Activated T-cell treated with anti-CD3 and anti-CD28 coated beads, Interleukin-2, amount 50 U/mL, for 4 hours (primary cell): ENCODE measurements around the gene FILIP1L. TPM values are rescaled to one million over a fixed set of nuclear protein-coding genes. Genes with fewer than 3 reads are reported as not detected.

ENCODE experiments used
- ATAC-seq, 2 donors: fragments of 200-7000 bp; cut with Tn5 transposase; one replicate each; pipeline ENCODE4 v1.10.0; 2021
- DNase-seq: peaks from one replicate; pipeline ENCODE4 v3.0.0-alpha.2; 2020
- H3K27me3 Mint-ChIP-seq: one replicate; pipeline ENCODE4 v1.8.0; 2021; ENCODE audit warnings: low read depth, mixed read lengths
- H3K36me3 Mint-ChIP-seq: one replicate; pipeline ENCODE4 v1.8.0; 2022; ENCODE audit warnings: mixed read lengths; ENCODE audit not compliant: insufficient read depth
- H3K4me1 Mint-ChIP-seq: one replicate; pipeline ENCODE4 v1.8.0; 2021; ENCODE audit warnings: low read depth, mixed read lengths
- H3K4me3 Mint-ChIP-seq: one replicate; pipeline ENCODE4 v1.8.0; 2021; ENCODE audit warnings: mild to moderate bottlenecking, moderate library complexity, mixed read lengths
- H3K9me3 Mint-ChIP-seq: one replicate; pipeline ENCODE4 v1.8.0; 2021; ENCODE audit warnings: mixed read lengths
- total RNA-seq, 3 donors: library from RNA; stranded (reverse); gene quantifications; one replicate each; pipeline ENCODE4 v1.2.1, GENCODE V29; 2021

FILIP1L gene
- total RNA-seq, 3 donors from 2014 or later, result 0.08 to 0.28 TPM; not detected in 1

DNA sequence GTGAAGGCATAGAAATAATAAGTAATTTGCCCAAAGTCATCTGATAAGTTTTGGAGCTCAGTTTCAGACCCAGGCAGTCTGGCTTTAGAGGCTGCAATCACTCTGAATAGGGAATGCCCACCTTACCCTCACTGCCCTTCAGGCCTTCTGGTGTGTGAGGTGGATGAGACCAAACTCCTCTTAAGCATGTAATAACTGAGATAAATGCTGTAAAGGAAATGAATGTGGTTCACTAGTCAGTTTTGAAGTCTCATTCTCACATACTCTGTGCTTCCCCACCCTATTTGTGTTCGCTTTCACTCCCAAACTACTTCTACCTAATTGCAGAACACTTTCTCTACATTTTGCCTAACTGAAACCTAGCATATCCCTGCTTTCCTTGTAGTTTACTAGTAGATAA, 144.1 kb downstream of the FILIP1L start:
- Mint-ChIP-seq H3K27me3 (no peaks in the 10 kb centered on the region), H3K4me3 (no peak overlapping the region), H3K4me1 (peaks cover 13% of the 10 kb centered on the region), H3K9me3 (no peaks in the 10 kb centered on the region), H3K36me3 (peaks cover 14% of the 10 kb centered on the region)
- no peak for DNase-seq
- no peak for ATAC-seq

DNA sequence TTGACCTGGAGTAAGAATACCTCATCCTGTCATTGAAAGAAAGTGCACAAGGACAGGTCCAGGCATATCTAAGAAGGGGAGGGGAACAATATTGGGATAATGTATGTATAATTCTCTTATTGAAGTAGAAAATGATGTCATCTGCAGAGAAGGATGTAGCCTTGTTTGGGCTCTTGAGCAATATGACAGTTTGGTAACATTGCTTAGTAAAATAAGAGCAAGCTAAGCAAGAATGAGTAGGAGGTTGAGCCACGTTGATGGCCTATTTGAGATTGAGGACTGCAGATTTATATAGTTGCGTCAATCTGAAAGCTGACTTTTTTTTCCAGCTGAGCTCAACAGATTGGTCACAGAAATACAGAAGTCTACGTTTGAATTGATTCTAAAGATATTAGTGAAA, 145.2 kb downstream of the FILIP1L start:
- no peak for ATAC-seq
- Mint-ChIP-seq H3K36me3 (peaks cover 12% of the 10 kb centered on the region), H3K27me3 (no peaks in the 10 kb centered on the region), H3K9me3 (no peaks in the 10 kb centered on the region), H3K4me1 (peaks cover 13% of the 10 kb centered on the region), H3K4me3 (no peak overlapping the region)
- DNase-seq, result no peak

DNA sequence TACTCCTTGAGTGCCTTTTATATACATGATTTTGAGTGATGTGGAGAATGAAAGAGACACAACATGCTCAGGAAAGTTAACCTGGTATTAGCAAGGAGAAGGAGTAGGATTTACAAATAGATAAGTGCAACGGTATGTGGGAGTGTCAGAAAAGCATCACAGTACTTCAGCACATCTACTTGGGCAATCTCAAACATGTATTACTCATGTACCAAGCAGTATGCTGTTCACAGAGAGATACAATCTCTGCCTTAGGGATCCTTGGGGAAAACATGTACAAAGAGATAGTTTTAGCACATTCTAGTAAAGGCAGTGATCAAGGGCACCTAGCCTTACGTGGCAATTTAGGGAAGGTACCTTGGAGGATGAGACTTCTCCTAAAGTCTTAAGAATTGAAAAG, 146.5 kb downstream of the FILIP1L start:
- H3K4me1 Mint-ChIP-seq, result peaks cover 13% of the 10 kb centered on the region
- no peaks in the 10 kb centered on the region for H3K9me3 Mint-ChIP-seq
- no peak for DNase-seq
- ATAC-seq, result no peak
- H3K4me3 Mint-ChIP-seq, result no peak overlapping the region
- H3K27me3 Mint-ChIP-seq, result no peaks in the 10 kb centered on the region
- H3K36me3 Mint-ChIP-seq, result peaks cover 13% of the 10 kb centered on the region

DNA sequence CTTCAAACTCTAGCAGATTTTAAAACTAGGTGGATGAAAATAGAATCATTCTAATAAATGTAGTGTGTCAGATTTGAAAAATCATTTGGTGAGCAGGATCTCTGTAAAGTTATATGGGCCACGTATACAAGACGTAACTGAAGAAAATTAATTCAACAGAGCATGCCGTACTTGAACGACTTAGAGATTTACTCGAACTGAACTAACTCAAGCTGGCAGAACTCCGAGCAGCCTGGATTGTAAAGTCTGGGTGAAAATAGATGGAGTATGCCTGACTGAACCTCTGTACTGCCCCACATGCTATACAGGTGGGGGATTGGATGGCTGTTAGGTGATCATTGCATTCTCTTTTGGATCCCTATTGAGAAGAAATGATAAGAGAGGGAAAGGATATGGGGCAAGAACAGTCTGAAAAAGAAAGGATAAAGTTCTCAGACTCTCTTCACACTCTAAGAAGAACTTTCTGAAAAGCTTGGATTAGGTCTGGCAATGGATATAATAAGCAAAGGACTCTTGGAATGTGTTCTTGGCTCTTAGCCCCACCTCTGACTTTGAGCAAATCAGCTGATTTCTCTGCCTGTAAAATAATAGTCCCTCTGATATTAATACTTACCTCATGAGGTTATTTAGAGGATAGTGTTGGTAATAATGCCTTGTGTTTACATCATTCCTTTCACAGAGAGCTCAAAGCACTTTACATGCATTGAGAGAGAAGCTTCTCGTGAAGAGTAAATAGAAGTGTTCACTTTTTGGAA, 147.5 kb downstream of the FILIP1L start:
- DNase-seq, result no peak
- Mint-ChIP-seq H3K4me1 (peaks cover 13% of the 10 kb centered on the region), H3K4me3 (no peak overlapping the region), H3K27me3 (no peaks in the 10 kb centered on the region), H3K9me3 (no peaks in the 10 kb centered on the region), H3K36me3 (peaks cover 13% of the 10 kb centered on the region)
- no peak for ATAC-seq

DNA sequence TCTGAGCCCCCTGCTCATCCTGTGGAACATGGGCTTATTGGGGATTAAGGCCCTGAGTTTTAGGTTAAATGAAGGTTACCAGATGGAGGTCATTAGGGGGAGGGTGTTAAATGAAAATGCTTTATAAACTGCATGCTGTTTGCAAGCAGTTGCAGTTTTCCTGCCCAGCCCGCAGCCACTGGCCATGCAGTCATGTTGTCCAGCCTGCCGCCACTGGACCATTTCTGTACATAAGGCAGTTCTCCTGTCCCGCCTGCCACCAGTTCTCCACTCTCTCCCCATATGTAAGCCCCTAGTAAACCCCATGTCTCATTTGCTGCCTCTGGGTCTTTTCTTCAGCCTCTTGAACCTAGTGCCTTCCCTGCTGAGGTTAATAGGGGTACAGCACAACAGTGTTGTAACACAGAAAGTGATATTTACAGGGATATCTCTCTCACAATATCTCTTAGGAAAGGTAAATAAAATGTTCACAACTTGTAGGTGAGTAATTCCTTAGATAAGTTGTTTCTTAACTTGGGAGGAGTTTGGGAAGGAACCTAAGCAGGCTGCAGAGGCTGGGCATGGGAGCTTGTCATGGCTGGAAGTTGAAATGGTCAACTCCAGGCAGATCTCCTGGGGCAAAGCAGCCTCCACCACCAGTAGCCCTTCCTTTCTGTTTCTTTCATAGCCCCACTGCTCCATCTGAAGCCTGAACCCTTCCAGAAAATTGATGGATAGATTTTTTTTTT, 148.5 kb downstream of the FILIP1L start:
- ATAC-seq (no peak), DNase-seq (no peak)
- H3K4me1 Mint-ChIP-seq, result peaks cover 13% of the 10 kb centered on the region
- H3K27me3 Mint-ChIP-seq, result no peaks in the 10 kb centered on the region
- peaks cover 15% of the 10 kb centered on the region for H3K36me3 Mint-ChIP-seq
- H3K4me3 Mint-ChIP-seq, result no peak overlapping the region
- no peaks in the 10 kb centered on the region for H3K9me3 Mint-ChIP-seq

DNA sequence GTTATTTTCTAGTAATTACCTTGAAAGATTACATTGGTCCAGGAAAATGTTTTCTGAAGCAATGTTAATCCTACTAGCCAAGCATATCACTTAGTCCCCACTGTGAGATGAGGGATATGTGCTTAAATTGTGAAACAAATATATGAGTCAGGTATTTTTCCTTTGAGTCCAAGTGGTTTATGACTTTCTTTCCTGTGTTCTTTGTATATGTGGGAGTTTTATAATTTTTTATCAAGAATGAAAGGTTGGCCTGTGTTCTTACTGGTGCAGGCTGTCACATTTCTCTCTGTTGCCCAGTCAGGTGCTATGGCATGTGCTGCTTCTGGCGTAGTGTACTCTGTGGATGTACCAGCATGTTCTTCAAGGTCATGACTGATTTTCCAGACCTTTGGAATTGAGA, 149.2 kb downstream of the FILIP1L start:
- ATAC-seq, result no peak
- peaks cover 15% of the 10 kb centered on the region for H3K36me3 Mint-ChIP-seq
- no peak overlapping the region for H3K4me3 Mint-ChIP-seq
- no peaks in the 10 kb centered on the region for H3K27me3 Mint-ChIP-seq
- no peaks in the 10 kb centered on the region for H3K9me3 Mint-ChIP-seq
- DNase-seq, result no peak
- H3K4me1 Mint-ChIP-seq, result peaks cover 13% of the 10 kb centered on the region

DNA sequence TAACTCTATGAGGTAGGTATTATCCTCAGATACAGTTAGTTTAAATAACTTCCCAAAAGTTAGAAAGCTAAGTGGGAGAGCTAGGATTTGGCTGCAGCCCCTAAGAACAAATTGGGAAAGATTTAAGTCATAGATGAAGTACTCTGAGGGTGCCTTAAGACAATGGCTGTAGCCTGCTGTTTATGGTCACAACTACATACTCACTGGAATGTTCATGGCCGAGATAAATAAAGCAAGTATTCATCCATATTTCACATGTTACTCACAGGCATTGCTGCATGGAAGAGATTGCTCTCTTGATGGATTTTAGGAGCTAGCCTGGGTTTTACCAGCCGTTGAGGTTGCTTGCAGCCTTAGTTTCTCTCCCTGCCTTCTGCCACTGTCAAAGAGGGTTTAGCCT, 151.6 kb downstream of the FILIP1L start:
- Mint-ChIP-seq H3K9me3 (no peaks in the 10 kb centered on the region), H3K36me3 (peaks cover 12% of the 10 kb centered on the region), H3K4me3 (no peak overlapping the region), H3K27me3 (no peaks in the 10 kb centered on the region), H3K4me1 (no peaks in the 10 kb centered on the region)
- ATAC-seq, result no peak
- DNase-seq, result no peak

DNA sequence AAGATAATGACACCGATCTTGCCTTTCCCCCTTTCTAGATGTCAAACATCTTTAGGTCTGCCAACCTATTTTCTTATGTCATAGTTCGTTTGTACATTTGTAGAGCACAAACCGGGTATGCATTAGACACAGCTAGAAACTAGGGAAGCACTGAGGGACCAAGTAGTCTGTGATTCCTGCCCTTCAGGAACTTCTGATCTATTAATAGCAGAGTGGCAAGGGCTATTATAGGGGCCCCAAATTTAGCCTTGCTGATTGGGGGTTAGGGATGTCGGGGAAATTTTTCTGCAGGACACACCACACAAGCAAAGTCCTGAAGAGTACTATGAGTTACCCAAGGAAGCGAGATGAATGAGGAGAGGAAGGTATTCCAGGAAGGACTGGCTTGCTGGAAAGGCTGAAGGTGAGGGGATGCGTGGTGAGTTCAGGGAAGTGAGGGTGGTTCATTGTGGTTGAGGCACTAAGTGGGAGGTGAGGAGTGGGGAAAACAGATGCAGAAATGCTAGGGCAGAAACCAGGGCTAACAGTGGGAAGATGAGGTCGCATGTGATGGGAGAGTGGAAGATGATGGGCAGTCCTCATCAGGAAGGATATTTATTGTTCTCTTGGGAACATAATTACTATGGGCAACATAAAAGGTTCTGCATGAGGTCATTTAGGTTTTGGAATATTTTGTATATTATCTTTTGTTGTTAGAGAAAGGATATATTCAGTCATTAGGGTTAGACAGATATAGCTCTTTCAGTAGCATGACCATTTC, 152.4 kb downstream of the FILIP1L start:
- Mint-ChIP-seq H3K36me3 (peaks cover 7% of the 10 kb centered on the region), H3K4me1 (no peaks in the 10 kb centered on the region), H3K9me3 (no peaks in the 10 kb centered on the region), H3K4me3 (no peak overlapping the region), H3K27me3 (no peaks in the 10 kb centered on the region)
- DNase-seq (no peak), ATAC-seq (no peak)

DNA sequence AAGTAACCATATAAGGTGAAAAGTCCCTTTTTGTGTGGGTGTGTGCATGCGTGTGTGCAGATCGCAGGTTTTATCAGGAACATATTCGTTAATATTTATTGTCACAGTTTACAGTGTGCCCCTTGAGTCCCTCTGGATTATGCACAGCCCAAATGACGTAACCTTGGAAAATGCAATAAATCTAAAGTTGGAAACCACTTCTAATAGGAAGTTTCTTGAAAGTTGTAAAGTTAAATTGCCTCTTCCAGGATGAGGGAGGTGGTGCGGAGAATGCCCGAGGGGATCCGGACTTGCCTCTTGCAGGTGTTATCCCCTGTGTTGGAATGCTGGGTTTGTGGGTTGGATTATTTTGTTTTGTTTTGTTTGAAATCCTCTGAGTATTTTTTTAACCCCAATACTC, 153.4 kb downstream of the FILIP1L start:
- Mint-ChIP-seq H3K4me3 (no peak overlapping the region), H3K4me1 (no peaks in the 10 kb centered on the region), H3K9me3 (no peaks in the 10 kb centered on the region), H3K27me3 (no peaks in the 10 kb centered on the region), H3K36me3 (peaks cover 10% of the 10 kb centered on the region)
- no peak for DNase-seq
- no peak for ATAC-seq

DNA sequence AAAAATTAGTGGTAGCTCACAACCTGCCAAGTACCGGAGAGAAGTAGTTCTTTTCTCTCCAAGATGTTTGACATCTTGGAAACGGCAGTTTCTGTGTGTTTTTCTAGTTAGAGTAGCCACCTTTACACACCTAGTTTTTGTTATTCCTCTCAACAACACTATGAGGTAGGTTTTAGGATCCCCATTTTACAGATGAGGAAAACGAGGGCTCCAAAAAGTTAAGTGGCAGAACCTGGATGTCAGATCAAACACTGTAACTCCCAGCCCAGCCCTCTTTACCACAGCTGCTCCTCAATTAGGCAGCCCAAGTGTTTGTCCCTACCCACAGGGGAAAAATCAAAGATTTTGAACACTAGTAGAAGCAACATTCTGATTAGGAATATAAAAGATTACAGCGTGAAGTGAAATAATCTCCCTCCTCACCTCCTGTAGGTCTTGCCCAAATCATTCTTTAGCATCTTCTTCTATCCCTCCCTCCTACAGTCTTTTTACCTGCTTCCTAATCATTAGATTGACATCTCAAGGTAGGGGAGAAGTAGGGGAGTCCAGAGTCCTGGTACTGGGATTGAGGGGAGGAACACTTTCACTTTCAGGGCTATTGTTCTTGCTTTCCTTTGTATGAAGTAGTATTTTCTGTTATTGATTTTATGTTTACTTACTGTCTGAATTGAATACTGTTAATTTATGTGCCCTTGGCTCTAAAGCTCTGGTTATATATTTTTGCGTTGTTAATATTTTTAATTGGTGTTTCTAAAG, 154.0 kb downstream of the FILIP1L start:
- ATAC-seq, result no peak
- peaks cover 10% of the 10 kb centered on the region for H3K36me3 Mint-ChIP-seq
- H3K27me3 Mint-ChIP-seq, result no peaks in the 10 kb centered on the region
- no peaks in the 10 kb centered on the region for H3K4me1 Mint-ChIP-seq
- DNase-seq, result no peak
- no peak overlapping the region for H3K4me3 Mint-ChIP-seq
- H3K9me3 Mint-ChIP-seq, result no peaks in the 10 kb centered on the region

DNA sequence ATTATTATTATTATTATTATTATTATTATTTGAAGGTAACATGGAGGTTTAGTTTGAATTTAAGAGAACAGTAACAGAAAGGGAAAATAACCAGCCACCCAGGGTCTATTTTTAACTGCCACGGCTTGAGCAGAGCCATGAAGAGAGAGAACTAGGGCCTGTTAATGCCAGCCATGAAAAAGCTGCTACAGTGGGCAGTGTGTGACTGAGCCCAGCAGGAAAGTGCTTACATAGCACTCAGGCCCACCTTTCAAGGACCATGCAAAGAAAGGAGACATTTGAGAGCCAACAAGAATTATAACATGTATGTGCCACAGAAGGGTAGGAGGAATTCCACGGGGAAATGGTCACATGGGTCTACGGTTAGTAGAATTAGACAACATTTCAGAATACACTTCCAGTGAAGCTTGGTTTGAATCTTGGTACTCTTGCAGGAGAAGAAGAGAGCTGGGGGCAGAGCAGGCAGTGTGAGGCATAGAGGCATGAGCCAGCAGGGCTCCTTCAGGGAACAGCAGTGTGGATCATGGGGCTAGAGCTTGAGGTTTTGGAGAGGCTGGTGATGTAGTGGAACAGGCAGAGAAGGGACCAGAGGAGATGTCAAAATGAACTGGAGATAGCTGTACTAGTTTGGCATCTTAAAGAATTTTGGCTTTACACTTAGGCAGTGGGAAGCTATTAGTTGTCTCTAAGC, 155.9 kb downstream of the FILIP1L start:
- Mint-ChIP-seq H3K4me3 (no peak overlapping the region), H3K27me3 (no peaks in the 10 kb centered on the region), H3K9me3 (no peaks in the 10 kb centered on the region), H3K36me3 (peaks cover 10% of the 10 kb centered on the region), H3K4me1 (no peaks in the 10 kb centered on the region)
- DNase-seq (no peak), ATAC-seq (no peak)

DNA sequence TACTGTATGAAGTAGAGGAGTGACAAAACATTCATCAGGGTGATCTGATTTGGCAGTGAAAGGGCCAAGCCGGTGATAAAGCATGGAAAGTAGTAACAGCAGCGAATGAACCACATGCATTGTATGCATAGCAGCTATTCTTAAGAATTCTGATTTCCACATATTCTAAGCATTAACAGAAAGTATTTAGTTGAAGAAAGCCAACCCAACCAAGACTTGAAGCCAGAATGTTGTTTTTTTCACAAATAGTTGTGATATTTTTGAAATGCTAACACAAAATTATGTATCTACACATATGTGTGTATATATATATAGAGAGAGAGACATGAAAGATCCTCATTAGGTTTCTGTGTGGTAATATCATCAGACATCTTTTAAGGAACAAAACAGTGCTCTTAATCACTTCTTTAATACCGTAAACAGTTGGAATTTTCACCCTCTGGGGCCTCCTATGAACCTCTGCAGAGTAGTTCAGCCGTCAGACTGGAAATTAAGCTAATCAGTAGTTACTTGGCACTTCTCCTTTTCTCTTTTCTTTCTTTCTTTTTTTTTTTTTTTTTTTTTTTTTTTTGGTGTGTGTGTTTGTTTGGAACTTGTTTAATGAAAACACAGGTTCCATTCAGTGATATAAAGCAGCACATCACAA, 157.0 kb downstream of the FILIP1L start:
- no peaks in the 10 kb centered on the region for H3K9me3 Mint-ChIP-seq

DNA sequence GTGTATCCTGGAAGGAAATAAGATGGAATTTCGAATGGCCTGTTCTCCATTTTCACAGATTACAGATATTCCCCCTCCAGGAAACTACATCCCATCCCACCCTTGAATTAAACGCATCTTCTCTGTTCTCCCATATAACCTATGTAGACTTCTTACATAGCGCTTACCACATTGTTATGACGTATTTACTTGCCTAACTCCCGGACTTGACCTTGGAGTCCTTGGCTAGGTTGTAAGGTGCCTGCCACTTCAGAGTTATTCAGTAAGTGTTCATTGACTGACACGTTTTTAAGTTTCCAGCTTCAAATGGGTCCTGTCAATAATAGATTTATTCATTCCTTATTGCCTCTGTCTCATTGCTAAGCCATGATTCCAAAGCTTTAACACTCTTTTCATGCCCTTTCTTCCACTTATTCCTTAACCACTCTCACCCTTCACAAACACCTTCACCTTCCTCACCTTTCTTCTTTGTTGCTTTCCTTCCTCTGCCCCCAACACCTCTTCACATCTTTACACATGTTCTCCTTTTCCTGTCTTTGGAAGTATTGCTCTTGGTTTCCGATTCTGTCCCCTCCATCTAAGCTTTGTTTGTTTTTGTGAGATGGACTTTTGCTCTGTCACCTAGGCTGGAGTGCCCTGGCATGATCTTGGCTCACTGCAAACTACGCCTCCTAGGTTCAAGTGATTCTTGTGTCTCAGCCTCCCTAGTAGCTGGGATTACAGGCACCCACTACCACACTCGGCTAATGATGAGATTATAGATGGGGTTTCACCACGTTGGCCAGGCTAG, 158.3 kb downstream of the FILIP1L start:
- H3K27me3 Mint-ChIP-seq, result no peaks in the 10 kb centered on the region
- no peak for ATAC-seq
- no peak overlapping the region for H3K4me3 Mint-ChIP-seq
- DNase-seq, result no peak
- peaks cover 3% of the 10 kb centered on the region for H3K36me3 Mint-ChIP-seq
- no peaks in the 10 kb centered on the region for H3K9me3 Mint-ChIP-seq
- no peaks in the 10 kb centered on the region for H3K4me1 Mint-ChIP-seq

More for the DNA sequence above, 157.0 kb downstream of the FILIP1L start:
- Mint-ChIP-seq H3K27me3 (no peaks in the 10 kb centered on the region), H3K4me1 (no peaks in the 10 kb centered on the region), H3K36me3 (peaks cover 7% of the 10 kb centered on the region), H3K4me3 (no peak overlapping the region)
- ATAC-seq, result no peak
- no peak for DNase-seq
